HG03442 (cell line): Measurements from ENCODE around the gene C21orf91.

ENCODE experiments used
- ATAC-seq: cut with Tn5 transposase; IDR thresholded peaks from one replicate; pipeline ENCODE4 v1.9.1; 2021; ENCODE audit warnings: mild to moderate bottlenecking, moderate library complexity; ENCODE audit not compliant: unreplicated experiment

C21orf91 gene

GRCh38 chr21:17819114-17819876 lies at the start of gene C21orf91:
Gene C21orf91 (minus strand): TSS chr21:17819356. CDS start chr21:17818318, 1,038 bp downstream.
- peak; percentile 86 for ATAC-seq

GRCh38 chr21:17866590-17866989 lies 47.4 kb upstream of the C21orf91 start:
- no peak for ATAC-seq

- ATAC-seq, result no peak
Observed at GRCh38 chr21:17859661-17860060, 40.5 kb upstream of the C21orf91 start.

GRCh38 chr21:17858747-17859146 lies 39.6 kb upstream of the C21orf91 start:
- no peak for ATAC-seq

- ATAC-seq, result no peak
Observed at GRCh38 chr21:17854745-17855144, 35.6 kb upstream of the C21orf91 start.

DNA sequence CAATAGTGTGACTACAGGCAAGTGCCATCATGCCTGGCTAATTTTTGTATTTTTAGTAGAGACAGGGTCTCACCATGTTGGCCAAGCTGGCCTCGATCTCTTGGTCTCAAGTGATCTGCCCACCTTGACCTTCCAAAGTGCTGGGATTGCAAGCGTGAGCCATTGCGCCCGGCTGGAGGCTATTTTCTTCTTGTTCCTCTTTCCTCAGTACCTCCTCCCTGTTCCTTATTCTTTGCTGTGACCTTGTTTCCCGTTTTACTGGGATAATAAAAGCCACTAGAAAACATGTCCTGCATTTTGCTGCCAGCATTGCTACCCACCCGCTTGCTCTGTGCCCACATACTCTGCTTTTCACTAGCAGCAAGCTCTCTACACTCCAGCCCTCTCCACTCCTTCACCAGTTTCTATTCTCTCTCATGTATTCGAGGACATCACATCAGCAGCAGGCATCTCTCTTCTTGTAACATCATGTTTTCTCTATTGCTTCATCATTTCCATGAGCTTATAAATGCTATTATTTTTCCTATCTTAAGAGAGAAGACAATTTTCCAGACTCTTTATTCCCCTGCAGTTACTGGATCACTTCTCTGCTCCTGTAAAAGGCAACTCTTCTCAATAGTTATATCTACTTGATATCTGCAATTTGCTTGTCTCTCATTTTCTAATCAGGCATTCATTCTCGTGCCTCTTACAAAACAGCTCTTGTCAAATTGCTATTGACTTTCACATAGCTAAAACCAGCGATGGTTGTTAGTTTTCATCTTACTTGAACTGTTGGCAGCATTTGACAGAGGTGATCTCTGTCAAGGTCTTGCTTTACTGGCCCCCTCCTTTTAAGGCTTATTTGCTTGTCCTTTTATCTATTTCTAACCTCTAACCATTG lies 34.5 kb upstream of the C21orf91 start:
- ATAC-seq, result no peak

DNA sequence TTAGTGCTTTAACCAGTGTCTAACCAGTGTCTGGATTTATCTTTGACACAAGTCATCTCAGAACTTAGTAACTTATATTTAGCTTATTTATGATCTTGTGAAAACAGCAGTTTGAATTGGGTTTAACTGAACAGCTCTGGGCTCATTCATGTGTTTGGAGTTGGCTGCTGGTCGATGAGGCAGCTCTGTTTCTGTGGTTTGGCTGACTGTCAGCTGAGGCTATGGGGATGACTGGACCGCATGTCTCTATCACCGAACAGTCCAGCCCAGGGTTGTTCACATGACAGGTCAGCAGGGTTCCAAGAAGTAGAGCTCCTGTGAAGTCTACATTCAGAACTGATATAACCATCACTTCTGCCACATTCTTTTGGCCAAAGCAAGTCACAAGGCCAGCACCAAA lies 29.1 kb upstream of the C21orf91 start:
- ATAC-seq, result peak; percentile 94

DNA sequence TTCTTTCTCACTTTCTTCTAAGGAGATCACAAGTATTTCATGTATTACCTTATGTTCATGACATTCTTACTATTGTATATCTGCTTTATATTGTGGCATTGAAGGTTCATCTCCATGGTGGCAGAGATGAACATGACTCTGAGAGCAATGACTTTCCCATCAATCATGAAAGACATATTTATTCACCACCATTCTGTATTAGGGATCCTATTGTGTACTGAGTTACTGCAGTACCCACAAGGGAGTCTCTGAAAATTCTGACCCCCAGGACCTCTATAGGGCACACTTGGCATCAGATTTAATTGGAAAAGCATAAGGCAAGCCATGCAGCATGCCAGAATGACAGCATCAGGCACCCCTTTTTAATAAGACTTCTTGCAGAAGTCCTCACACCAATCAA lies 21.9 kb upstream of the C21orf91 start:
- ATAC-seq, result no peak

- peak; percentile 60 for ATAC-seq
Observed at GRCh38 chr21:17834639-17835354, 15.6 kb upstream of the C21orf91 start.

GRCh38 chr21:17829472-17829871 lies 10.3 kb upstream of the C21orf91 start:
- no peak for ATAC-seq

GRCh38 chr21:17828223-17828622 lies 9.1 kb upstream of the C21orf91 start:
- ATAC-seq, result no peak

- ATAC-seq, result no peak
Observed at GRCh38 chr21:17823846-17824245, 4.7 kb upstream of the C21orf91 start.

- no peak for ATAC-seq
Observed at GRCh38 chr21:17821121-17821520, 2.0 kb upstream of the C21orf91 start.

GRCh38 chr21:17819877-17820229 lies 697 bp upstream of the C21orf91 start:
- ATAC-seq, result peak; percentile 65

DNA sequence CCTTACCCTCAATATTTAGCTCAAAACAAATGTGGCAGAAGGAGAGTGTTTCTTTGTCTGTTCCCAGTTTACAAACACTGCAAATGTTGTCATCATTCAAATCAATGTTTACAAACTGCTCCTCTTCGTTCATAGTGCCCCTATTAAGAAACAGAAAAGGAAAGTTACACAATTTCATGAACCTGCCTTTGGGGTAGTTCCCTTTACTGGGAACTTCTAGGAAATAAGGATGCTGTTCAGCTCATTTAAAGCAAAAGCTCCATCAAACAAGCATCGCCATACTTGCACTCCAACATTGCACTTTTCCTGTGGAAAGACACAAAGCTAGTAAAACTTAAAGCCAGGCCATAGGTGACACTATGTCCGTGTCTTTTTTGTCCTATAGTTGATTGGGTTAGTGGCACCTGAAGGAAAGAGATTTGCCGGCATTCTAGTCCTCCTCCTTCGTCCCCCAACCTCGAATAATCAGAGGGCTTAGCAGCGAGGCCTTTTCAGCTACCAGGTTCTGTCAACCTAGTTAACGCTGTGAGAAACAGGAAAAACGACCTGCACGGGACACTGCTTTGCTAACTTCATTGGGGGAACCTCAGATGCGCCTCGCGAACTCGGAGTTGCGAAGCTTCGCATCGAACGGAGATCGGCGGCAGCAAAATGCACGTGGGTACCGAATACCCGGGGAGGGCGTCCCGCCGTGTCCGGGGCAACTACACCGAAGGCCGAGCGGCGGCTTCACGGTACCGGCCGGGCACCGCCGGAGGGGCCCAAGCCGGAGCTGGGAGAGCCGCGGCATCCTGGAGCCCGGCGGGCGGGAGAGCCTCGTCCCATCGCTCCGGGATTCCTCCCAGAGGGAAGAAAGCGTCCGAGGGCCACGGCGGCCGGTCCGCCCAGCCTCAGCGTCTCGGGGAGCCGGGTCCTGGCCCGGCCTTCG lies 706 bp downstream of the C21orf91 start:
- ATAC-seq, result peak; percentile 9

DNA sequence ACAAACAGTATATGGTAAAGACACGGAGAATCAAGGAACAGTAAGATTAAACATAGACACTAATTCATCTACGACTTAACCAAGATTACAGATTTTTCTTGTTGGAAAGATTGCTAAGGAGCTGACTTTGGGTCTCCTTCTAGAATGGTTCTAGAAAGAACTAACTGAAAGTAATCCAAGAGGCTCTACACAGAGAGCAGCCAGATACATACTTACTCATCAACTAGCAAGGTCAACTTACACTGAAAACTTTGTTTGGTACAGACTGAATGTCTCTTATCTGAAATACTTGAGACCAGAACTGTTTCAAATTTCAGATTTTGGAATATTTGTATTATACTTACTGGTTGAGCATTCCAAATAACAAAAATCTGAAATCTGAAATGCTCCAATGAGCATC lies 5.8 kb downstream of the C21orf91 start:
- no peak for ATAC-seq

GRCh38 chr21:17805966-17806365 lies 13.2 kb downstream of the C21orf91 start:
- no peak for ATAC-seq

- ATAC-seq, result no peak
Observed at GRCh38 chr21:17803536-17803935, 15.6 kb downstream of the C21orf91 start.

GRCh38 chr21:17802572-17802971 lies 16.6 kb downstream of the C21orf91 start:
- no peak for ATAC-seq

DNA sequence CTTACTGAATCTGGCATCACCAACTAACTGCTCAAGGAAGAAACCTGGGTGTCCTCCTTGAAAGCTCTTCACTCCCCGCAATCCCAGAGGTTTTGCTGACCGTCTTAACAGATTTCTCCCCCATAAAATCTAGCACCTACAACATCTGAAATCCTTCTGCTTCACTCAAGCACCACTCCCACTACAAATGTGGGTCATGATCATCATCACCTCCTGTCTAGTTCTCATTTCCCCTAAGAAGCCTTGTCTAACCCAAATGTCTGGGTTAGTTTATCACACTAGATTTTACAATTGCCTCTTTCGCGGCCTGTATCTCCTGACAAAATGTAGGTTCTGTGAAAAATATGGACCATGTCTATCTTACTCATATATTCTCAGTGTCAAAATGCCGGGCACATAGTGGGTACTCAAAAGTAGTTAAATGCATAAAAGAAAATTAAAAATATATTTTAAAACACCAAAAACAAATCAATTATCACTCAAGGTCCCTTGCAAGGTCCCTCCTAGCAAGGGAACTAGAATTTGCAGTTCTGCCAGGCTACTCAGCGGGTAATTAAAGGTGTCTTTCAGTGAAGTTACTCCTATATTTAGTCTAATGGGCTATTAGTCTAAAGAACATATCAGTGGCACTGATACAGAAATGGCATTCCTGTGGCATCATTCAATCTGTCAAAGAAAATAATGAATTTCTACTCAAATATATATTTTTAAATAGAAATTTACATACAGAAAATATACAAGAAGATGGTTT lies 19.6 kb downstream of the C21orf91 start:
- no peak for ATAC-seq
